Measurements from ENCODE around the gene OAS1.

OAS1 gene

GRCh38 chr12:112967858-112968257, 61.1 kb downstream of the OAS1 start:
- no peak for DNase-seq
